Smooth muscle cell (in vitro differentiated cells): ENCODE data around the gene TRAPPC6A. TPM values are rescaled to one million over a fixed set of nuclear protein-coding genes. Genes with fewer than 3 reads are reported as not detected.

ENCODE experiments used
- DNase-seq: peaks from one replicate; lab custom pipeline; 2025; ENCODE audit not compliant: unreplicated experiment; lab: John Stamatoyannopoulos, UW
- H2AFZ ChIP-seq: fragments of 200-600 bp; sonication (generic); 2 replicates; pipeline ENCODE4 v1.6.0; 2016; ENCODE audit warnings: antibody characterized with exemption, low read depth, mild to moderate bottlenecking
- H3F3A ChIP-seq: fragments of 200-600 bp; sonication (generic); 2 replicates; pipeline ENCODE4 v1.6.0; 2017; ENCODE audit warnings: antibody characterized with exemption, low read depth
- H3K27ac ChIP-seq: fragments of 200-600 bp; sonication (generic); 2 replicates; pipeline ENCODE4 v1.5.1; 2016; ENCODE audit warnings: low read depth, mild to moderate bottlenecking
- H3K27me3 ChIP-seq: fragments of 200-600 bp; sonication (generic); 2 replicates; pipeline ENCODE4 v1.6.1; 2016; ENCODE audit warnings: low read depth, mild to moderate bottlenecking
- H3K36me3 ChIP-seq: fragments of 200-600 bp; sonication (generic); 2 replicates; pipeline ENCODE4 v1.5.1; 2016; ENCODE audit warnings: low read depth
- H3K4me1 ChIP-seq: fragments of 200-600 bp; sonication (generic); 2 replicates; pipeline ENCODE4 v1.5.1; 2016; ENCODE audit warnings: low read depth
- H3K4me2 ChIP-seq: fragments of 200-600 bp; sonication (generic); 2 replicates; pipeline ENCODE4 v1.6.0; 2016; ENCODE audit warnings: mild to moderate bottlenecking
- H3K4me3 ChIP-seq: fragments of 200-600 bp; sonication (generic); 2 replicates; pipeline ENCODE4 v1.5.1; 2016; ENCODE audit warnings: mild to moderate bottlenecking
- H3K79me2 ChIP-seq: fragments of 200-600 bp; sonication (generic); 2 replicates; pipeline ENCODE4 v1.6.0; 2016; ENCODE audit warnings: low read depth, mild to moderate bottlenecking
- H3K9ac ChIP-seq: fragments of 200-600 bp; sonication (generic); 2 replicates; pipeline ENCODE4 v1.6.0; 2016; ENCODE audit warnings: low read depth
- H3K9me3 ChIP-seq: fragments of 200-600 bp; sonication (generic); replicated peaks from 2 replicates; pipeline ENCODE4 v1.5.1; 2016; ENCODE audit warnings: low read depth
- H4K20me1 ChIP-seq: fragments of 200-600 bp; sonication (generic); 2 replicates; pipeline ENCODE4 v1.6.0; 2016; ENCODE audit warnings: low read depth
- WGBS: methylation state at CpG from one replicate; pipeline ENCODE4 v1.1.7; 2016; ENCODE audit warnings: low lambda C conversion rate; 5-methylcytosine and 5-hydroxymethylcytosine counted together
- polyA plus RNA-seq: library from polyadenylated mRNA; unstranded; fragments of >200 nt; fragmentation: Nextera tagmentation; extraction: Ambion mirVana; gene quantifications from 2 replicates; pipeline ENCODE4 v1.2.1, GENCODE V29; 2016
- total RNA-seq: library from RNA; depleted of rRNA; stranded (reverse); fragments of >200 nt; gene quantifications from 2 replicates; pipeline ENCODE4 v1.2.3, GENCODE V29; 2014
- TF ChIP-seq, protein P1 (sequence below): fragments of 200-600 bp; sonication (generic); IDR thresholded peaks from 2 replicates; pipeline ENCODE4 v1.5.1; 2017; ENCODE audit warnings: borderline replicate concordance, mild to moderate bottlenecking, antibody characterized with exemption; ENCODE audit not compliant: insufficient read depth, poor library complexity, severe bottlenecking

Gene TRAPPC6A
- total and polyA plus RNA-seq, 2 experiments from 2014 or later: 10.2 to 32.2 TPM

DNA sequence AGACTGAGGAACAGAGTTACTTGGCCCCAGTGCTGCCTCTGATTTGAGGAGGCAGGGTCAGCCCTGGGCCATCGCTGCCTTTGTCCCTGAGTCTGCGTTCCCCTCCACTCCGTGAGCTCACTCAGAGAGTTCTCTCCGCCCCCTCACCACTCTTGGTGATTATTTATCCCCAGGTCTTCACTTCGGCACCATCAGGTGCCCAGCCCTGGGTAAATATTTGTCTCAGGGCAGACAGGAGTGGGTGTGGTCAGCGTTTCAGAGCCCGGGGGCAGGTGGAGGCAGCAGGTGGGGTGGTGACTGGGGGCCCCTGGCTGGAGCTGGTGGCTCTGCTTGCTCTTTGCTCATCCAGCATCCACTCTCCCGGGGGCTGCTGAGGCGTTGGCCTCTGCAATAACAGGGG, 64.4 kb downstream of the TRAPPC6A start:
- H3F3A ChIP-seq: no peaks in the 10 kb centered on the region
- no peak overlapping the region for H3K9ac ChIP-seq
- H3K4me2 ChIP-seq: no peak overlapping the region
- peaks cover 70% of the 10 kb centered on the region for H3K79me2 ChIP-seq
- no peak for DNase-seq
- H3K4me1 ChIP-seq: peaks cover 6% of the 10 kb centered on the region
- H3K9me3 ChIP-seq: no peaks in the 10 kb centered on the region
- H2AFZ ChIP-seq: no peak overlapping the region
- TF ChIP-seq, protein P1, sequence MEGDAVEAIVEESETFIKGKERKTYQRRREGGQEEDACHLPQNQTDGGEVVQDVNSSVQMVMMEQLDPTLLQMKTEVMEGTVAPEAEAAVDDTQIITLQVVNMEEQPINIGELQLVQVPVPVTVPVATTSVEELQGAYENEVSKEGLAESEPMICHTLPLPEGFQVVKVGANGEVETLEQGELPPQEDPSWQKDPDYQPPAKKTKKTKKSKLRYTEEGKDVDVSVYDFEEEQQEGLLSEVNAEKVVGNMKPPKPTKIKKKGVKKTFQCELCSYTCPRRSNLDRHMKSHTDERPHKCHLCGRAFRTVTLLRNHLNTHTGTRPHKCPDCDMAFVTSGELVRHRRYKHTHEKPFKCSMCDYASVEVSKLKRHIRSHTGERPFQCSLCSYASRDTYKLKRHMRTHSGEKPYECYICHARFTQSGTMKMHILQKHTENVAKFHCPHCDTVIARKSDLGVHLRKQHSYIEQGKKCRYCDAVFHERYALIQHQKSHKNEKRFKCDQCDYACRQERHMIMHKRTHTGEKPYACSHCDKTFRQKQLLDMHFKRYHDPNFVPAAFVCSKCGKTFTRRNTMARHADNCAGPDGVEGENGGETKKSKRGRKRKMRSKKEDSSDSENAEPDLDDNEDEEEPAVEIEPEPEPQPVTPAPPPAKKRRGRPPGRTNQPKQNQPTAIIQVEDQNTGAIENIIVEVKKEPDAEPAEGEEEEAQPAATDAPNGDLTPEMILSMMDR: no peak
- H3K27ac ChIP-seq: no peak overlapping the region
- peaks cover 100% of the 10 kb centered on the region for H4K20me1 ChIP-seq
- no peaks in the 10 kb centered on the region for H3K36me3 ChIP-seq
- WGBS: 83% methylated on average over 9 of the region's 9 CpGs
- no peaks in the 10 kb centered on the region for H3K27me3 ChIP-seq
- H3K4me3 ChIP-seq: no peak overlapping the region

Other genes with a start within 250 kb of the TRAPPC6A start
- gene APOC4, start 236.0 kb downstream of the TRAPPC6A start, total RNA-seq: not detected in 2 replicates
- gene APOC4, start 236.0 kb downstream of the TRAPPC6A start, polyA plus RNA-seq: not detected in 2 replicates
- gene APOC2, start 232.2 kb downstream of the TRAPPC6A start, total RNA-seq: 0.40 TPM in 1 of 2 replicates, not detected in the other
- 0.29 and 0.61 TPM in 2 replicates for gene APOC2, start 232.2 kb downstream of the TRAPPC6A start, polyA plus RNA-seq
- gene CLPTM1, start 222.9 kb downstream of the TRAPPC6A start, total RNA-seq: 30.7 and 41.9 TPM in 2 replicates
- gene CLPTM1, start 222.9 kb downstream of the TRAPPC6A start, polyA plus RNA-seq: 62.1 and 79.3 TPM in 2 replicates
- gene RELB, start 176.8 kb downstream of the TRAPPC6A start, total RNA-seq: 10.4 and 11.2 TPM in 2 replicates
- gene RELB, start 176.8 kb downstream of the TRAPPC6A start, polyA plus RNA-seq: 27.1 and 31.3 TPM in 2 replicates
- 34.6 and 54.0 TPM in 2 replicates for gene CLASRP, start 139.2 kb downstream of the TRAPPC6A start, total RNA-seq
- gene CLASRP, start 139.2 kb downstream of the TRAPPC6A start, polyA plus RNA-seq: 24.3 and 34.3 TPM in 2 replicates
- 1.1 TPM in 1 of 2 replicates, not detected in the other for gene ZNF296, start 101.8 kb downstream of the TRAPPC6A start, total RNA-seq
- 0.21 and 1.7 TPM in 2 replicates for gene ZNF296, start 101.8 kb downstream of the TRAPPC6A start, polyA plus RNA-seq
- 29.4 and 50.6 TPM in 2 replicates for gene GEMIN7, start 99.0 kb downstream of the TRAPPC6A start, total RNA-seq
- gene GEMIN7, start 99.0 kb downstream of the TRAPPC6A start, polyA plus RNA-seq: 66.5 and 67.0 TPM in 2 replicates
- 11.7 and 19.2 TPM in 2 replicates for gene PPP1R37, start 85.1 kb downstream of the TRAPPC6A start, total RNA-seq
- 8.2 and 8.7 TPM in 2 replicates for gene PPP1R37, start 85.1 kb downstream of the TRAPPC6A start, polyA plus RNA-seq
- gene NKPD1, start 17.3 kb downstream of the TRAPPC6A start, total RNA-seq: 1.1 and 1.6 TPM in 2 replicates
- 0.13 and 1.1 TPM in 2 replicates for gene NKPD1, start 17.3 kb downstream of the TRAPPC6A start, polyA plus RNA-seq
- gene BLOC1S3, start 547 bp upstream of the TRAPPC6A start, total RNA-seq: 3.5 and 5.5 TPM in 2 replicates
- 7.7 and 14.5 TPM in 2 replicates for gene BLOC1S3, start 547 bp upstream of the TRAPPC6A start, polyA plus RNA-seq
- 0.76 and 1.8 TPM in 2 replicates for gene EXOC3L2, start 67.2 kb upstream of the TRAPPC6A start, total RNA-seq
- 6.0 and 7.5 TPM in 2 replicates for gene EXOC3L2, start 67.2 kb upstream of the TRAPPC6A start, polyA plus RNA-seq
- gene MARK4, start 73.0 kb upstream of the TRAPPC6A start, total RNA-seq: 20.0 and 23.0 TPM in 2 replicates
- gene MARK4, start 73.0 kb upstream of the TRAPPC6A start, polyA plus RNA-seq: 15.6 and 21.9 TPM in 2 replicates
- gene CKM, start 144.6 kb upstream of the TRAPPC6A start, total RNA-seq: not detected in 2 replicates
- gene CKM, start 144.6 kb upstream of the TRAPPC6A start, polyA plus RNA-seq: 0.31 TPM in 1 of 2 replicates, not detected in the other
- gene KLC3, start 162.5 kb upstream of the TRAPPC6A start, total RNA-seq: 2.6 and 6.3 TPM in 2 replicates
- 4.8 and 11.2 TPM in 2 replicates for gene KLC3, start 162.5 kb upstream of the TRAPPC6A start, polyA plus RNA-seq
- gene ERCC2, start 192.3 kb upstream of the TRAPPC6A start, total RNA-seq: 12.8 and 13.4 TPM in 2 replicates
- 5.7 and 14.6 TPM in 2 replicates for gene ERCC2, start 192.3 kb upstream of the TRAPPC6A start, polyA plus RNA-seq
- 26.3 and 66.4 TPM in 2 replicates for gene PPP1R13L, start 226.8 kb upstream of the TRAPPC6A start, total RNA-seq
- gene PPP1R13L, start 226.8 kb upstream of the TRAPPC6A start, polyA plus RNA-seq: 28.1 and 77.1 TPM in 2 replicates
- 1.4 and 1.6 TPM in 2 replicates for gene POLR1G, start 228.4 kb upstream of the TRAPPC6A start, total RNA-seq
- gene POLR1G, start 228.4 kb upstream of the TRAPPC6A start, polyA plus RNA-seq: 2.7 and 3.9 TPM in 2 replicates
- 60.8 and 72.6 TPM in 2 replicates for gene ERCC1, start 245.7 kb upstream of the TRAPPC6A start, total RNA-seq
- gene ERCC1, start 245.7 kb upstream of the TRAPPC6A start, polyA plus RNA-seq: 81.5 and 90.4 TPM in 2 replicates